ENCODE data around the gene ENC1.
"Not testable (repeated sequence)": the region's sequence is repeated elsewhere in the genome, so short reads cannot be mapped to it uniquely, and the experiment has no call there.

Gene ENC1, protein sequence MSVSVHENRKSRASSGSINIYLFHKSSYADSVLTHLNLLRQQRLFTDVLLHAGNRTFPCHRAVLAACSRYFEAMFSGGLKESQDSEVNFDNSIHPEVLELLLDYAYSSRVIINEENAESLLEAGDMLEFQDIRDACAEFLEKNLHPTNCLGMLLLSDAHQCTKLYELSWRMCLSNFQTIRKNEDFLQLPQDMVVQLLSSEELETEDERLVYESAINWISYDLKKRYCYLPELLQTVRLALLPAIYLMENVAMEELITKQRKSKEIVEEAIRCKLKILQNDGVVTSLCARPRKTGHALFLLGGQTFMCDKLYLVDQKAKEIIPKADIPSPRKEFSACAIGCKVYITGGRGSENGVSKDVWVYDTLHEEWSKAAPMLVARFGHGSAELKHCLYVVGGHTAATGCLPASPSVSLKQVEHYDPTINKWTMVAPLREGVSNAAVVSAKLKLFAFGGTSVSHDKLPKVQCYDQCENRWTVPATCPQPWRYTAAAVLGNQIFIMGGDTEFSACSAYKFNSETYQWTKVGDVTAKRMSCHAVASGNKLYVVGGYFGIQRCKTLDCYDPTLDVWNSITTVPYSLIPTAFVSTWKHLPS

DNA sequence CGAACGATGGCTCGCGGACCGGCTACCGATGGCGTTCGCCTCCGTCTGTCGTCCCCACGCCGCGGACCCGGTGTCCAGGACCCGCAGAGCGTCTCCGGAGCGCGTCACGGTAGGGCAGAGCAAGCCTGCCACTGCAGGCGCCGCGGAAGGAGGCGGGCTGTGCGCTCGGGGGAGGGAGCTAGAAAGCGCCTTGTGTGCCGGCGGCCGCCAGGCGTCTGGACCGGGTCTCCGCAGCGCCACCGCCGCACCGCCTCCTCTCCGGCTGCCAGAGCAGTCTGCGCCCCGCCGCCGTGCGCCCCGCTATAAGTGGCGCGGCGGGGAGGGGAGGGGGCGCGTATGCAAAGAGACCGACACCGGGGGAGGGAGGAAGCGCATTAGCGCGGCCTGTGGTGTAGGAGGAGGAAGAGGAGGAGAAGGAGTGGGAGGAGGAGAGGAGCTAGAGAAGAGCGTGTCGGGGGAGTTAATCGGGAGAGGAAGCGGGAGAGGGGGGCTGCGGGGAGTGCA is at the start of gene ENC1:
ENC1 (minus strand) TSS at position 279 of the 504 bp plus-strand sequence. CDS start 4,243 bp downstream, outside the sequence.
- peak; percentile 96 for DNase-seq (ENCODE audit: low spot score)

DNA sequence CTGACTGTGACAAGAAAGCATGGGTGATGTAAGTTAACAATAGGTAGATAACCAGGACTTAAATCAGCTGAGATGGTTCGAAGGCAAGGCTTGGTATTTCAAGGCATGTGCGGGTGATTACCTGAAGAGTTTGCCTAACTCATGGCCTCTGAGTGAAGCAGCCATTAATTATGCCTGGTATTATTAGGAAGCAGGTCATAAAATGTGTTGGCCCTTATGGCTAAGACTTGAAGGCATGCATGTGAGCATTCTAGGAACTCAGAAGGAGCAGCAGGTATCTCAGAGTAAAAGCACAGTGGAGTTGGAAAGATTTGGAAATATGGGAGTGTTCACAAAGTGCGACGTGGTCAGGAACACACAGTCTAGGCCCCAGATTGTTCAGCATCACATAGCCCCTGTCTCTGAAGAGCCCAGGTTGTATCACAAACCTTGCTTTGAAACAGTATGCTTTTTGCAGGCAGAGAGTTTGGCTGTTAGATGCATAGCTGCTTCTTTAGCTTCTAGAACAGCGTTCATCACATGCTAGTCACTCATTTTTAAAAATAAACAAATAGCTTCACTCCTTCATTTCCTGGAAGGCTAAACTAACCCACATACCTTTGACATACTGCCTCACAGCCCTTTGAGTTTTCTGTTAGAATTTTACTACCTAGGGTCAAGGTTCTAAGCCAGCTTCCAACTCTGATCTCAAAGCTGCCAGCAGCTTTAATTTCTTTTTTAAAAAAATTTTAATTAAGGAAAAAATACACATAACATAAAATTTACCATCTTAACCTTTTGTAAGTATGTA is 46.6 kb upstream of the ENC1 start:
- no peak for DNase-seq (ENCODE audit: low spot score)

DNA sequence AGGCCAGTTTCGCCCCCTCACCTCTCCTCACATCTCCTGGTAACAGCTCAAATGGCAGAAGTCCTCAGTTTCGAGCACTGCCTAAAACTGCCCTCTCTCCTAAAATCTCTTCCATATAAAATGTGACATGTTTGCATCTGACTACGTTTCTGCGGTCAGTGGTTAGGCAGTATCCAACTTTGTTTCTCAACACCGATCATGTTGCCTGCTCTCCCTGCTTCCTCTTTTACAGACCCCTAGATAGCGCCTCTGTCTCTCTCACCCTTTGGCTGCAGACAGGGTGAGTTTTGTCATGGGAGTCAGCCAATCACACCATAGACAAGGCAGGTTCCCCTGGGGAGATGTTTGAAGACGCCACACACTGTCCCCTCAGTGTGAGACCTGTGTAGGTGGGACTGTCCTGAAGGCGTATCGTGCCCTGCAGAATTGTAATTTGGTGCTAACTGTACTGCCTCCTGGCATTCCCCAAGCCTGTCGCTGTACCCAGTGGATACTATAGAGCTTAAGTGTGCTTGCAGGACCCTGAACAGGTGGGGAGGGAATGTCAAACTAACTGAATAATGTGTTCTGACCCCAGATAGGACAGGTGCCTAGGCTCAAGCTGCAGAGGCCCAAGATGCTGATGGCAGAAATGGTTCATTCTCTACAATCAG is 45.6 kb upstream of the ENC1 start:
- no peak for DNase-seq (ENCODE audit: low spot score)

DNA sequence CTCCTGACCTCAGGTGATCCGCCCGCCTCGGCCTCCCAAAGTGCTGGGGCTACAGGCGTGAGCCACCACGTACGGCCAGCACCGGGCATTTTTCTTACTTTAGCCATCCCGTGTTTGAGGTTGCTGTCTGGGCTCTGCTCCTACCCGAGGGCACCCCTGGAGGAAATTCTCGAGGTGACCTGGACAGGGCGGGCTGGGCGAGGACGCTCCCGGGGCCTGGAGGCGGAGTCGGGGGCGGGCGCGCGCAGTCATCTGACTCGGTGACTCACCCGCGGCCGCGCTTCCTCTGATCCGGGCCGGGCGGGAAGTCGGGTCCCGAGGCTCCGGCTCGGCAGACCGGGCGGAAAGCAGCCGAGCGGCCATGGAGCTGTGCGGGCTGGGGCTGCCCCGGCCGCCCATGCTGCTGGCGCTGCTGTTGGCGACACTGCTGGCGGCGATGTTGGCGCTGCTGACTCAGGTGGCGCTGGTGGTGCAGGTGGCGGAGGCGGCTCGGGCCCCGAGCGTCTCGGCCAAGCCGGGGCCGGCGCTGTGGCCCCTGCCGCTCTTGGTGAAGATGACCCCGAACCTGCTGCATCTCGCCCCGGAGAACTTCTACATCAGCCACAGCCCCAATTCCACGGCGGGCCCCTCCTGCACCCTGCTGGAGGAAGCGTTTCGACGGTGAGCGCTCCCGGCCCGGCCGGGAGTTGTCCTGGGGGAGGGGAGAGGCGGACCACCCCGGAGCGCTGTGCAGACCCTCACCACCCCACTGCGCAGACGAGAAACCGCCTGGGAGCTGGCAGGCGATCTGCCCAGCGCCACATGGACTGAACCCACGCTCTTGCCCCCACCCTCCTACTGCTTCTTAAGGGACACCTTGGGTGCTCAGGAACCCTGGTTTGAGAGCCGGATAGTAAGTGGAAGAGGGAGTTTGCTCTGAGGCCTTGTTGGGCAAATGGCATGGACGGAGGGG is 44.6 kb upstream of the ENC1 start, which contains the start of gene HEXB:
HEXB (plus strand) TSS at position 334 of the 952 bp plus-strand sequence; CDS start at position 362, 28 bp downstream.
- peak; percentile 86 for DNase-seq (ENCODE audit: low spot score)

DNA sequence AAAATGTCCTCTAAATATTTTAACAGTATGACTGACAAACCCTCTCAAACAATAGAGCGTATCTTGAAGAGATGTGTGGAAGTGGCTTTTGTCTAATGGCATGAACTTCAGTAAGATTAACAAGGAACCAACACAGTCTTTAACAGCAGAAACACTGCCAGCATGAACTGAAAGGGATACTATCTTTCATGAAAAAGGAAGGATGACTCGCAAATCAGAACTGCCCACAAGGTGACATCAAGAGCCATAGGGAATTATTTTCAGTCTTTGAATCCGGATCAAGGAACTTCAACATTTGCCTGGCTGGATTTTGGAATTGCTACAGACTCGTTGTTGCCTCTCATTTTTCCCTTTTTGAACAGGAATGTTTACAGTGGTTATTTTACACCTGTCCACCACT is 39.4 kb upstream of the ENC1 start:
- no peak for DNase-seq (ENCODE audit: low spot score)

DNA sequence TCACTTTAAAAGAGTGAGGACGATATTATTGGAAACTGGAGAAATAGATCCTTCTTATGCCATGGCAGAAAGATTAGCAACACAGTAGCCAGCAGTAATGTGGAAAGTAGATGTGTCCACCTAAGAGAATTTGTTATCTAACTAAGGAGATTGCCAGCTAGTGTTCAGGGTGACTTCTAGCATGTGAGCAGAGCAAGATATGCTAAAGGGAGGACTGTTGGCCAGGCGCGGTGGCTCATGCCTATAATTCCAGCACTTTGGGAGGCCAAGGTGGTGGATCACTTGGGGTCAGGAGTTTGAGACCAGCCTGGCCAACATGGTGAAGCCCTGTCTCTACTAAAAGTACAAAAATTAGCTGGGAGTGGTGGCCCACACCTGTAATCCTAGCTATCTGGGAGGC is 38.8 kb upstream of the ENC1 start:
- DNase-seq (ENCODE audit: low spot score), result not testable (repeated sequence)

DNA sequence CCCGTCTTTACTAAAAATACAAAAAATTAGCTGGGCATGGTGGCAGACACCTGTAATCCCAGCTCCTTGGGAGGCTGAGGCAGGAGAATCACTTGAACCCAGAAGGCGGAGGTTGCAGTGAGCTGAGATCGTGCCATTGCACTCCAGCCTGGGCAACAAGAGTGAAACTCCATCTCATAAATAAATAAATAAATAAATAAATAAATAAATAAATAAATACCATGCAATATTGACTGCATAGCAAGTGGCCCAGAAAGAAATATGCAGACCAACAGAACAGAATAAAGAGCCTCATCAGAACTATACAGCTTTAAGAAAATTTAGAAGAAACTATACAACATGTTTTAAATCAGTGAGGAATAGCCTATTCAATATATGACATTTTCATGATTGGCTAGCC is 37.6 kb upstream of the ENC1 start:
- not testable (repeated sequence) for DNase-seq (ENCODE audit: low spot score)

DNA sequence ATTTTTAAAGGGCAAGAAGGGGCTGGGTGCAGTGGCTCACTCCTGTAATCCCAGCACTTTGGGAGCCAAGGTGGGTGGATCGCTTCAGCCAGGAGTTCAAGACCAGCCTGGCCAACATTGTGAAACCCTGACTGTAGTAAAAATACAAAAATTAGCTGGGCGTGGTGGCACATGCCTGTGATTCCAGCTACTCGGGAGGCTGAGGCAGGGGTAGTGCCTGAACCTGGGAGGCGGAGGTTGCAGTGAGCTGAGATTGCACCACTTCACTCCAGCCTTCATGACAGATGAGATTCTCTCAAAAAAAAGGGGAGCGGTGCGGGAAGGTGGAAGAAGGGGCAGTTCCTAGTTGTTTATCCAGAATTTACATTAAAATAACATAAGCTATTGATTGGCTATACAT is 35.9 kb upstream of the ENC1 start:
- not testable (repeated sequence) for DNase-seq (ENCODE audit: low spot score)

DNA sequence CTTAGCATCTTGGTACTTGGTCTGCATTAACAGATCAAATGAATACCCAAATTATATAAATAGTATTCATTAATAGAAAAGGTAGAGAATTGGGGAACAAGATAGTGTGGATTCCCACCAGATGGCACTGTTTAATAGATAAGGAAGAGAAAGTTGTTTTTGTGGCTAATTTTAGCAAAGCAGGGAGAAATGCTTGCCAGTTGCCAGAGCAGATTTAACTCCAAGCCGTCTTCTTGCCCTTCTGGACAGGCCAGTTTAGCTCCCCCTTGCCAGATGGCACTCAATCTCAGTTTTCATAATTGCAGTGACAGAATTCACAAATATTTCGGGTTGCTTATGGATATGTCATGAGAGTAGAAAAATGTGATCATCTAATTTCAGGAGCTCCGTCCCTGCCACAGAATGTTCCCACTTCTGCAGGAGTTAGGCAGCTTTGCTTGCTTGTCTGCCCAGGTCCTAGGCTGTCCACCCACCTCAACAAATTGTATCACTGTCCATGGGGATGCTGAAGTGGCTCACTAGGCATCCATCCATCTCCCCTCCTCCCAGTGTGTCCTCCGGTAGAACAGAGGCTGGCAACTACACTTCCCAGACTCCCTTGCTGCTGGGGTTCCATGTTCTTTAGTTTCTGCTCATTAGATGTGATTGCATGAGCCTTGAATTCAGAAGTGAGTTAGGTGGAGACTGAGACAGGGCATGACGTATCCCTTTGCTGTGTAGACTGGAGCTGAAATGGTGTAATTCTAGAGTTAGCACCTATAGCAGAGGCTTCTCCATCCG is 32.7 kb upstream of the ENC1 start:
- no peak for DNase-seq (ENCODE audit: low spot score)

DNA sequence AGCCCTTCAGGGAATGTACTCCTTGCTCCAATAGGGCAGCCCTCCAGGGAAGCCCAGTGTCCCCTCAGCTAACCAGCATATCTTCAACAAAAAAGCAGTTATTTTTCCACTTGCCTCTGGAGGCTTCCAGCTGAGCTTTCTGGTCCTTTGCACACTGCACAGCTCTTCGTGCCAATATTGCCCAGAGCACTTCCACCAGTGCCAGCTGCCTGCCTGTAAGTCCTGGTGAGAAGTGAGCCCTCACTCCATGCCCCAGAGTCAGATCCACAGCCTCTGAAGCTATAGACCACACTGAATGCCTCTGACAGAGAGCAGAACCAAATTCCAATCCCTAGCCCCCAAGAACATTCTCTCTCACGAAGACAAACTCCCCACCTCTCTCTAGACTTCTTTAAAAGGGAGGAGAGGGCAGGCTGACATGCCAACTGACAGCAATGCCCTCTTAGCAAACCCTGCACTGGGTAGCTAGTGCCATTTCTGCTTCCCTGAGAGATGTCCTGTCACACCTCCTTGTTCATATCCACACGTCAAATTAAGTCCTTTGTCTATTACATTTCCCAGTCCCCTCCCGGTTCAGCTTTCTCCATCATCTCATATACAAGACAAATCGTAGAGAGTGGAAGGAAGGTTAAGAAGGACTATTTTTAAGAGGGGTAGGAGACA is 31.8 kb upstream of the ENC1 start:
- no peak for DNase-seq (ENCODE audit: low spot score)

DNA sequence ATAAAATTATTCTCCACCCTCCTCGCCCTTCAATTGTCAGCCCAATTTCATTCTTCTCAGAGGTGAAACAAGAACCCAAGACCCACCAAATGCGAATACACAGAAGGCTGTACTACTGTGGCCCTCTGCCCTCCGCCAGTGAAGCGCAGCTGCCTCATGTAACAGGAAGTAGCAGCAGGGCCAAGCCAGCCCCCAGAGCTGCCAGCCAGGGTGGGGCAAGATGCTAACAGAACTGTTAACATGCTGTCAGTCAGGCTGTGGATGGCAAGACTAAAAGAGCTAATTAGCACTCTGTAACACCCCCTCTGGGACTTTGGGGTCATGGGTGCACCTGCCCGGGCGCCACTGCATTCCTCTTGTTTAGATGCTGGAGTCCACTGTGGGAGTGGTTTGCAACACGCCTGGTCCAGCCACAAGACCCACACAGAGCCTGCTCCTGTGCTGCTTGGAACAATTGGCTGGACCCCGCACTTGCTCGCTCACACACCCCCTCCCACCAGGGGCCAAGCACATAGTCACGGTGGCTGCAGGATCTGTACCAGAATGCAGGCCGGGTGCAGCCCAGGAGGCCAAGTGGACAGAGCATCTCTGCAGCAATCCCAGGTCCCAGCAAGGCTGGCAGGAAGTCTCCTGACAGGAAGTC is 30.0 kb upstream of the ENC1 start:
- no peak for DNase-seq (ENCODE audit: low spot score)

DNA sequence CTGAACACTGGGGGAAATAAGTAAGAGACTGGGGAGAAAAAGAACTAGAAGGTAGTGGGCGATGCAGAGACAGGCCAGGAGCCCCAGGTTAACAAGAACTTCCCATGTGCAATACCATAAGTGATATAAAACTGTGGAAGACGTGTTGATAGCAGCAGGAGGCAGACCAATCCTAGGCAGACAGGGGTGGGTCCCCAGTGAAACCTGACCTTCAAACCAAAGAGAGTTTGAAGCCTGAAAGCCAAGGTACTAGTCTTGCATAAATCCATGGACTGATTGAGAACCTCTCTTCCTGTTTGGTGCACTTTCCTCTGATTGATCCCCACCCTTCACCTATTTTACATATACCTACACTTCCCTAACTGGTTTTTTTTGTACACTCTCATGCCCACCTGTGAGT is 29.3 kb upstream of the ENC1 start:
- no peak for DNase-seq (ENCODE audit: low spot score)

DNA sequence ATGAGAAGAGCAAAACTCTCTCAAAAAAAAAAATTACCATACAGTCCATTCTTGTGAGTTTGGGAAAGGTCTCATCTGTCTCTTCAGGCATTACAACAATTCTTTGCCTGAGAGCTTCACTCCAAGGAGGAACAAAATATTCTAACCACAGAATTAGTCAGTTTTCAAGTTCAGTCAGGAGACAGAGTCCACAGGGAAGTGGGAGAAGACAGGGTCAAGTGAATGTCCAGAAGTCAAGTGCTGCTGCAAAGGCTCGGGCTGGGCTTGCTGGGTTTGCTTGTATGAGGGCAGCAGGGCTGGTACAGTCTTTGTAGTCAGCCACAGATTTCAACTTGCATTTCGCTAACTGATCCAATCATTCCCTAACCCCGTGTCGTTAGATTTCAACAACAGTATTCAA is 26.9 kb upstream of the ENC1 start:
- no peak for DNase-seq (ENCODE audit: low spot score)

DNA sequence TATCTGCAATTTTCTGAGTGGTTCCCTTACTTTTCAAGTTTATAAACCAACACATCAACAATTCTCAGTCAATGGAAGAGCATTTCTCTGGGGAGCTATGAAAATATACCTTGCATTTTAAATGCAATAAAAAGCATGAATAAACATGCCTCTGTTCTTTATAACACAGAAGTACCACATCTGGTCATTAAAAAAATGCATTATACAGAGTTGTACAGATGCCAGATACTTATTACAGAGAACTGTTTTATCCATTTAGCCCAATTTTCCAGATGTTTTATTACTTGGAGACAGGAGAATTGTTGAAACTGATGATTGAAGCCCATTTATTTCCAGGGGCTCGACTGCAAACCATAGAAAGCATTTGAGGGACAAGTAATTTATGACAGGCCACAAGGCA is 25.3 kb upstream of the ENC1 start:
- DNase-seq (ENCODE audit: low spot score), result no peak

DNA sequence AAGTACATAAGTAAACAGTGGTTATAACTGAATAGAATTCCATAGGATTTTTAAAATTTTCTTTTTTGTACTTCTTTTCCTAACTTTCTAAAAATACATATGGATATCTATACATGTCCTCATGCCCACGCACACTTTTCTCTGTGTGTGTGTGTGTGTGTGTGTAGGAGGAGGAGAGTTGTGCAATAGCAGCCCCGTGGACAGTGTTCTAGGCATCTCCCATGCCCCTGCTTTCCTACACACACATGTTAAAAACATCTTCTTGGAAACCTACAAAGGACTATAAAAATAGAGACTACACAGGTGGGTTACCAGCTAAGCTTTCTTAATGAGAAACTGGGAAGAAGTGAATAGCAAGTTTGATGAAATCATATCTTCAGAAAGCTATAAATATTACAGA is 24.7 kb upstream of the ENC1 start:
- no peak for DNase-seq (ENCODE audit: low spot score)

DNA sequence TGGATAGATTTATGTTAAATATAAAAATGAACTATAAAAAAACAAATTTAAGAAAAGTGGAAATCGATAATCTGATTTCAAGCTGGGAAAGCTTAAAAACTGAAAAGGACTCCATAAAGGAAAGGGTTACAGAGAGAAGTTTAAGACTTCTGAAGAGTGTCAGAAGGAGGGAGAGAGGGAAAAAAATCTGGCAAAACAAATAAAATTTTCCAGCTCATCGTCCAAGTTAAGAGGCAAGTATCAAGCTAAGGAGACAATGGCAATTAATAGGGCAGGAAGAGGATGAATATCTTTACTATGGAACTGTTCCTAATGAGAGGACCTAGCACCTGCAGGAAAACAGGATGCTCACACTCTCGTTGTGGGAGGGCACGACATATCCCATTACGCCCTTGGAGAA is 24.0 kb upstream of the ENC1 start:
- DNase-seq (ENCODE audit: low spot score), result no peak

DNA sequence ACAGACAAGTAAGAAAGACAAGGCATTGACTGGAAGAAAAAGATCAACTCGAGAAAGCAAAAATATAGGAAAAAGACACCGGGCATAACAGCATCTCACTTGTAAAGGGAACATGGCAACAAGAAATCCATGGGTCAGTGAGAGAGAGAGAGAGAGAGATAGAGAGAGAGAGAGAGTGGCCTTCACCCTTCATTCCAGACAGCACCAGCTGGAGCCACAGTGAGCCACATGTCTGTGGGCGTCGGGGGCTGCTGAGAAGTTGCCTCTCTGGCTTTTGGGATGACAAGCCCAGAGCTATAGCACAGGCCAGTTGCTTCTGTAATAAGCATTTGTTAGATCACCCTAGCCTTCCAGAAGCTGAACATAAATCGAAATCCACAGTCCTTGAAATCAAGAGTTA is 20.3 kb upstream of the ENC1 start:
- no peak for DNase-seq (ENCODE audit: low spot score)

DNA sequence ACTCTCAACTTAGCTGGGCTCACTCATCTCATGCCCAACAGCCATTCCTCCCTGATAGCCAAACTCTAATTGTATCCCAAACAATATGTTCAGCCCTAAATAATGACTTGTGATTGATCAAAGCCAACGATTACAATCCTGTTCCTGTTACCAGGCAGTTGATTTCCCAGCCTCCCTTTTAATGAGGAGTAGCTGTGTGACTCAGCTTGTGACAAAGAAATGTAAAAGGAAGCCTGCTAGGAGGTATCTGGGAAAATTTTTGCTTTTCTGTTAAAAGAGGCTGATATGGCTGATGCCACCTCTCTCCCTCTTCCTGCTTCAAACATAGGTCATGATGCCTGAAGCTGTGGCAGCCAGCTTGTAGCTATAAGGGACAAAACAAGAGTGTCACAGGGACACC is 19.6 kb upstream of the ENC1 start:
- no peak for DNase-seq (ENCODE audit: low spot score)

DNA sequence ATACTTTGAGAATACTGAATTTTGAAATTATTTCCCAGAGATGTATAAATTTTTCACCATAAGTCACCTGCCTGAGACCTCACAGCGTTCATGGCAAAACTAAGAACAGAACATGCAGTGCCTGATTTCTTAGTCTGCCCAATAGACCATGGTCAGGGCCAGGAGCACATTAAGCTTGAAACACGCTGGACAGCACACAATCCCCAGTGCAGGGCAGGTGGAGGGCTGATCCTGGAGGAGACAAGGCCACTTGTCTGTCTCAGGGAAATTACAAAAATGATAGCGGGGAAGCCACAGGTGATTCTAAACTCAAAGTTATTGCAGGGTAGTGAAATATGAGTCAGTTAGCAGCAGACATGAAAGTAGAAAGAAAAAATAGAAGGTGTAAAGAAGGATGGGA is 18.6 kb upstream of the ENC1 start:
- DNase-seq (ENCODE audit: low spot score), result no peak

All from left forelimb (tissue), 1 donor.